Posterior vena cava (tissue), 2 donors: ENCODE data around the gene TMEM82. TPM values are rescaled to one million over a fixed set of nuclear protein-coding genes. Genes with fewer than 3 reads are reported as not detected.

Experiments
- DNase-seq: peaks from one replicate; pipeline ENCODE4 v3.0.0-alpha.2; 2020; ENCODE audit warnings: low spot score
- intact Hi-C, 2 donors: fragments of 100-400 bp; cut with DNase I; formaldehyde crosslinking; loops; one replicate each; pipeline versions ENCODE4 v1.14.1 to v1.14.2; 2022 to 2023
- total RNA-seq, 2 donors: library from RNA; stranded (reverse); fragmentation: NEBNext Ultra II Directional; extraction: Animal tissue kit (Norgen Biotek cat#: 25700); gene quantifications; one replicate each; pipeline ENCODE4 v1.2.1, GENCODE V29; 2021
- donor health status: DM: yes; HTN: yes; CAD: no.
- donor health status: DM: yes; HTN: yes; CAD: no.

TMEM82 gene
- total RNA-seq, 2 donors from 2014 or later = not detected

GRCh38 chr1:15717418-15718125 lies 24.7 kb upstream of the TMEM82 start:
- intact Hi-C loops = no loop called here
- no peak for DNase-seq

DNA sequence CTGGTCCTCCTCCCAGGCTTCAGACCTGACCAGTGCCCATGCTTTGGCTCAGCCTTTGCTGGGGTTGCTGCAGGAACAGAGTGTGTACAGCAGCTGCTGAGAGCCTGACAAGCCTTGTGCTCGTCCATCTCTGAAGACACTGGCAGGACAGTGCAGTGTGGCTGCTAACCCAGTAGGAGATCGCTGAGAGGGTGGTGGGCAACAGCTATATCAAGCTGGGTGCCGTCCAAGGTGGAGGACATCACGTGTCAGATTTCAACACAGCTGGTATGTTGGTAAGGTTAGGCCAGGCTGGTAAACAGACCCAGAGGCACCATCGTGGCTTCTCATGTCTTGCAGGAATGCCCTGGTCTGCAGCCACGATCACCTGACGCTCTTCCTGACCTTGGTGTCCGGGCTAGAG lies 24.1 kb upstream of the TMEM82 start:
- intact Hi-C loops = no loop called here
- no peak for DNase-seq

DNA sequence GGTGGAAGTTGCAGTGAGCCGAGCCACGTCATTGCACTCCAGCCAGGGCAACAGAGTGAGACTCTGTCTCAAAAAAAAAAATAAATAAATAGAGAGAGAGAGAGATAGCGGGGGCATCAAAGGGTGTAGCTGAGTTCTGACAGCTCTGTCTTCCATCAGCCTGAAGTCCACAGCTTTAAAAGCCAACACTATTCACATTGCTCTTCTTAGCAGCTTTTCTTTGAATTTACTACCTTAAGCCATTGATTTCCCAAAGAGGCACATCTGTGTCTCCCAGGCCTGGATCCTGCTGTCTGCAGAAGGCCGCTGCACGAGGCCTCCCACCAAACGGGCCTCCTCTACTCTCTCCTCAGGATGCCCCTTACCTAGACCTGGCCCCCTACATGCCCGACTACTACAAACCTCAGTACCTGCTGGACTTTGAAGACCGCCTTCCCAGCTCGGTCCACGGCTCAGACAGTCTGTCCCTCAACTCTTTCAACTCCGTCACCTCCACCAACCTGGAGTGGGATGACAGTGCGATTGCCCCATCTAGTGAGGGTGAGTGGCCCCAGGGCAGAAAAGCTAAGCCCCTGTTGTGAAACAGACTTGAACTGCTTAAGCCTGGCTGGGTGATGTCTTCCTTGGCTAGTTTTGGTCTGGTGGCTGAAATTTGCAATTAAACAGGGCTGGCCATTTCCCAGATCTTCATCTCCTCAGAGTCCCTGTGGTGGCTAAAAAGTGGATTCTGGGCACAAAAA lies 22.7 kb upstream of the TMEM82 start:
- intact Hi-C loops = no loop called here
- DNase-seq = no peak

- DNase-seq = no peak
- intact Hi-C loops = no loop called here
These were observed 21.4 kb upstream of the TMEM82 start for GRCh38 chr1:15720861-15721260.

- no peak for DNase-seq
- intact Hi-C loops = no loop called here
These were observed 19.9 kb upstream of the TMEM82 start for GRCh38 chr1:15722411-15722810.

GRCh38 chr1:15722836-15723532 lies 19.3 kb upstream of the TMEM82 start:
- DNase-seq = no peak
- intact Hi-C loops = no loop called here

DNA sequence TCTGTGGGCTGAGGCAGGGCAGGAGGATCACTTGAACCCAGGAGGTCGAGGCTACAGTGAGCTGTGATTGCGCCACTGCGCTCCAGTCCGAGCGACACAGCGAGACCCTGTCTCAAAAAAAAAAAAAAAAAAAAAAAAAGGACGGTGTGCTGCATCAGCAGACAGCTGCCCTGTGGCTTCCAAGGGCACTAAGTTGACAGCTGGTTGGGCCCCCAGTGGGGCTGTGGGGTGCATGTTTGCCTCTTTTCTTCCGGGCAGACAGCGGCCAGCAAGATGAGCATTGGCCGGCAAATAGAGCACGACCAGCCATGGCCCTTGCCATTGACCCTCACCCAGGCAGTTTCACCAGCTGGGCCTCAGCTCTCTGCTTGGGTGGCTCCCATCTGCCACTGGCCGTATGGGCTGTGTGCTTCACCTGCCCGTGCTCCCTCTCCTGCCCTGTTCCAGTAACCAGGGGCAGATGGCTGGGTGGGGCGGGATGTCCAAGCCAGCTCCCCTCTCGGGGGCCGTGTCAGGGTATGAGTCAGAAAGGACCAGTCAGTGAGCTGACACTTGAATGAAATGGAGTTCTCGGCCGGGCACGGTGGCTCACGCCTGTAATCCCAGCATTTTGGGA lies 18.6 kb upstream of the TMEM82 start:
- intact Hi-C loops = no loop called here

GRCh38 chr1:15724949-15725880 lies 17.1 kb upstream of the TMEM82 start:
- DNase-seq = no peak
- intact Hi-C loops = no loop called here

More for the DNA sequence above, 18.6 kb upstream of the TMEM82 start:
- no peak for DNase-seq

GRCh38 chr1:15726508-15726907 lies 15.8 kb upstream of the TMEM82 start:
- DNase-seq = no peak
- intact Hi-C loops = no loop called here

DNA sequence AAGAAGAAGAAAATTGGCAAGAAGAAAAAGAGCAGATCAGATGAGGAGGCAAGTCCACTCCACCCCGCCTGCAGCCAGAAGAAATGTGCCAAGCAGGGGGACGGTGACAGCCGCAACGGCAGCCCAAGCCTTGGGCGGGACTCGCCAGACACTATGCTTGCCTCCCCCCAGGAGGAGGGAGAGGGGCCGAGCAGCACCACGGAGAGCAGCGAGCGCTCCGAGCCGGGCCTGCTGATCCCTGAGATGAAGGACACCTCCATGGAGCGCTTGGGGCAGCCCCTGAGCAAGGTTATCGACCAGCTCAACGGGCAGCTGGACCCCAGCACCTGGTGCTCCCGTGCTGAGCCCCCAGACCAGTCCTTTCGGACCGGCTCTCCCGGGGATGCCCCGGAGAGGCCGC lies 15.3 kb upstream of the TMEM82 start:
- no peak for DNase-seq
- intact Hi-C loops = no loop called here

DNA sequence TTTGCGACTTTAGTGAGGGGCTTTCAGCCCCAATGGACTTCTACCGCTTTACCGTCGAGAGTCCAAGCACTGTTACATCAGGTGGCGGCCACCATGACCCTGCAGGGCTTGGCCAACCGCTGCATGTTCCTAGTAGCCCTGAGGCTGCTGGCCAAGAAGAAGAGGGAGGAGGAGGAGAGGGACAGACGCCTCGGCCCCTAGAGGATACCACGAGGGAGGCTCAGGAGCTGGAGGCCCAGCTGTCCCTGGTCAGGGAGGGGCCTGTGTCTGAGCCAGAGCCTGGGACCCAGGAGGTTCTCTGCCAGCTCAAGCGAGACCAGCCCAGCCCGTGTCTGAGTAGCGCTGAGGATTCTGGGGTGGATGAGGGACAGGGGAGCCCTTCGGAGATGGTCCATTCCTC lies 14.9 kb upstream of the TMEM82 start:
- intact Hi-C loops = no loop called here
- DNase-seq = no peak

DNA sequence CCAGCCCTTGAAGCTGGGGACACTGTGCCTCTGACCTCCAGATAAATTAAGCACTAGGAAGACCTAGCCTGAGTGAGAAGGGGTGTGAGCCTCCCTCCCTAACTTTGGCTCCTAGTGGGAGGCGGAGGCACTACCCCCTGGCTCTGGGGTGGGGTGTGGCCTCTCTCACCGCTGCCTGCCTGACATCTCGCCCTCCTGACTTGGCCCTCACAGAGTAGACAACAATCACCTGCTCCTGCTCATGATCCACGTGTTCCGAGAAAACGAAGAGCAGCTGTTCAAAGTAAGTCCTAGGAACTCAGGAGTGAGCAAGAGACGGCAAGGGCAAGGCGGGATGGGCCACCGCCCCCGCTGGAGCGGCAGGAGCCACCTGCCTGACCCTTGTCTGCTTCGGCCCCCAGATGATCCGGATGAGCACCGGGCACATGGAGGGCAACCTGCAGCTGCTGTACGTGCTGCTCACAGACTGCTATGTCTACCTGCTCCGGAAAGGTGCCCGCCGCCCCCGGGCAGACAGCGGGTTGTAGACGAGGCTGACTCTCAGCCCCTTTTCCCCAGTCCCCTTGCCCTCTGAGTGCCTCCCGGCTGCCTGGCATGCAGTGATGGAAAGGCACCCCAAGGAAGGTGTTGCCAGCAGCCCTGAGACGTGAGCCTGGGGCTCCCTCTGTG lies 14.3 kb upstream of the TMEM82 start:
- no peak for DNase-seq
- intact Hi-C loops = no loop called here

- intact Hi-C loops = no loop called here
- DNase-seq = no peak
These were observed 13.2 kb upstream of the TMEM82 start for GRCh38 chr1:15728937-15729657.

- intact Hi-C loops = loop anchor here in 1 of 2 donors (10.0 kb wide), 1 partner anchor 136 kb away; no protein-coding TSS in a partner anchor
- no peak for DNase-seq
These were observed 11.9 kb upstream of the TMEM82 start for GRCh38 chr1:15730423-15730822.

DNA sequence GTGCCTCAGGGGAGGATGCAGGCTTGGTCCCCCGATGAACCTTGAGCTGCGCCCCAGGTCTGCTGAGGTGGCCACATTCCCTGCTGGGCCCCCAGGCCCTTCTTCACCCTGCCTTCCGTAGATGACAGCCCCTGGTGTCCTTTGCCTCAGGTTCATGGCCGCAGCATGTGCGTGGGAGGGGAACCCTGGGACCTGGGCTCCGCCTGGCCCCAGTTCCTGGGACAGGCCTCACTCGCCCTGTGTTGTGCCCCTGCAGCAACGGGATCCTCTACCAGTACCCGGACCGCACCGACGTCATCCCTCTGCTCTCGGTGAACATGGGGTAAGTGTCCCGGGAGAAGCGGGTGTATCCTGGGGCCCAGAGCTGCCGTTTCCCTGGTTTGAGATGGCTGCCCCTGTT lies 11.4 kb upstream of the TMEM82 start:
- DNase-seq = no peak
- intact Hi-C loops = loop anchor here in 1 of 2 donors (10.0 kb wide), 1 partner anchor 136 kb away; no protein-coding TSS in a partner anchor

GRCh38 chr1:15731735-15732685 lies 10.3 kb upstream of the TMEM82 start:
- intact Hi-C loops = loop anchor here in 1 of 2 donors (10.0 kb wide), 1 partner anchor 137 kb away; no protein-coding TSS in a partner anchor
- no peak for DNase-seq
